Right cardiac atrium (tissue), 5 donors: ENCODE data around the gene HOXB5. TPM values are rescaled to one million over a fixed set of nuclear protein-coding genes. Genes with fewer than 3 reads are reported as not detected.

Experiments
- ATAC-seq, 2 donors: fragments of 200-7000 bp; cut with Tn5 transposase; one replicate each; pipeline versions ENCODE4 v1.8.0 to v1.9.1; 2020; ENCODE audit warnings: moderate library complexity in 2 of 2, mild to moderate bottlenecking in 1 of 2
- DNase-seq, 3 donors: peaks; one replicate each; pipeline ENCODE4 v3.0.0-alpha.2; 2020
- H3K27ac ChIP-seq: one replicate; pipeline ENCODE4 v1.5.1; 2013; ENCODE audit warnings: mild to moderate bottlenecking, low read length, control low read depth, moderate library complexity
- H3K27me3 ChIP-seq: one replicate; pipeline ENCODE4 v1.6.1; 2013; ENCODE audit not compliant: control insufficient read depth, insufficient read depth
- H3K4me1 ChIP-seq: one replicate; pipeline ENCODE4 v1.6.1; 2013; ENCODE audit warnings: low read length; ENCODE audit not compliant: control insufficient read depth, insufficient read depth
- H3K4me3 ChIP-seq: one replicate; pipeline ENCODE4 v1.5.1; 2013; ENCODE audit warnings: low read length, control low read depth
- H3K9me3 ChIP-seq: one replicate; pipeline ENCODE4 v1.6.1; 2013; ENCODE audit warnings: low read length; ENCODE audit not compliant: control insufficient read depth
- WGBS: extraction: QIAGEN DNeasy Blood & Tissue Kit; methylation state at CpG from one replicate; pipeline ENCODE4 v1.1.7; 2013; 5-methylcytosine and 5-hydroxymethylcytosine counted together
- intact Hi-C, 4 donors: fragments of 100-400 bp; cut with DNase I; formaldehyde crosslinking; loops; one replicate each; pipeline versions ENCODE4 v1.11.0 to v1.14.0; 2022 to 2023
- polyA plus RNA-seq: library from polyadenylated mRNA; stranded (reverse); fragments of 200-250 nt; gene quantifications from one replicate; pipeline ENCODE4 v1.2.3, GENCODE V29; 2013
- total RNA-seq, 4 donors: library from RNA; stranded (reverse); fragmentation: NEBNext Ultra II Directional; extraction: Animal tissue kit (Norgen Biotek cat#: 25700); gene quantifications; one replicate each; pipeline ENCODE4 v1.2.1, GENCODE V29; 2021
- donor health status: healthy with polysubstance abuse.
- donor health status: DM: no; HTN: yes; CAD: no.
- donor health status: DM: no; HTN: no; CAD: no.
- donor health status: DM: no; HTN: yes; CAD: no; lungs with severe emphysema.
- donor health status: DM: yes; HTN: yes; CAD: no.

The HOXB5 gene
- total and polyA plus RNA-seq, 5 donors, result 0.12 to 0.37 (median 0.14) TPM; not detected in 1

- DNase-seq, result no peak
- WGBS, result 60% methylated on average over 14 of the region's 14 CpGs
- Histone ChIP-seq H3K4me3 (no peak overlapping the region), H3K27ac (no peak overlapping the region), H3K27me3 (no peaks in the 10 kb centered on the region), H3K4me1 (peaks cover 1% of the 10 kb centered on the region), H3K9me3 (no peaks in the 10 kb centered on the region)
- intact Hi-C loops, result no loop called here
- no peak for ATAC-seq
These were observed 33.5 kb downstream of the HOXB5 start for GRCh38 chr17:48559840-48560817.

- intact Hi-C loops, result no loop called here
- WGBS, result 66% methylated on average over 16 of the region's 16 CpGs
- no peak overlapping the region for H3K4me3 ChIP-seq
These were observed 34.3 kb downstream of the HOXB5 start for GRCh38 chr17:48559122-48559839.

GRCh38 chr17:48558831-48559121 is 34.8 kb downstream of the HOXB5 start:
- intact Hi-C loops, result no loop called here
- H3K4me3 ChIP-seq, result no peak overlapping the region
- ATAC-seq (no peak), DNase-seq (no peak)
- H3K4me1 ChIP-seq, result peaks cover 1% of the 10 kb centered on the region
- H3K27ac ChIP-seq, result no peak overlapping the region
- H3K27me3 ChIP-seq, result no peaks in the 10 kb centered on the region
- no peaks in the 10 kb centered on the region for H3K9me3 ChIP-seq
- 63% methylated on average over 2 of the region's 2 CpGs for WGBS

More at GRCh38 chr17:48559122-48559839, 34.3 kb downstream of the HOXB5 start:
- DNase-seq (no peak), ATAC-seq (no peak)
- Histone ChIP-seq H3K4me1 (peaks cover 1% of the 10 kb centered on the region), H3K27ac (no peak overlapping the region), H3K27me3 (no peaks in the 10 kb centered on the region), H3K9me3 (no peaks in the 10 kb centered on the region)

GRCh38 chr17:48558057-48558830 is 35.3 kb downstream of the HOXB5 start:
- intact Hi-C loops, result no loop called here
- 69% methylated on average over 13 of the region's 13 CpGs for WGBS
- Histone ChIP-seq H3K9me3 (no peaks in the 10 kb centered on the region), H3K4me3 (no peak overlapping the region), H3K4me1 (peaks cover 1% of the 10 kb centered on the region), H3K27ac (no peak overlapping the region), H3K27me3 (no peaks in the 10 kb centered on the region)
- ATAC-seq (no peak), DNase-seq (no peak)

- Histone ChIP-seq H3K9me3 (no peaks in the 10 kb centered on the region), H3K4me1 (peaks cover 1% of the 10 kb centered on the region), H3K27me3 (no peaks in the 10 kb centered on the region), H3K27ac (no peak overlapping the region), H3K4me3 (no peak overlapping the region)
- intact Hi-C loops, result no loop called here
- DNase-seq (no peak), ATAC-seq (no peak)
- 50% methylated on average over 7 of the region's 7 CpGs for WGBS
These were observed 36.8 kb downstream of the HOXB5 start for GRCh38 chr17:48556576-48557401.

GRCh38 chr17:48556229-48556575 is 37.4 kb downstream of the HOXB5 start:
- intact Hi-C loops, result no loop called here
- Histone ChIP-seq H3K9me3 (no peaks in the 10 kb centered on the region), H3K4me3 (no peak overlapping the region), H3K27ac (no peak overlapping the region), H3K27me3 (no peaks in the 10 kb centered on the region), H3K4me1 (peaks cover 1% of the 10 kb centered on the region)
- DNase-seq (no peak), ATAC-seq (no peak)
- WGBS, result 63% methylated on average over 5 of the region's 5 CpGs

- peak overlapping the region; percentile 17 for H3K27ac ChIP-seq
- intact Hi-C loops, result no loop called here
- WGBS, result 25% methylated on average over 36 of the region's 36 CpGs
These were observed 38.0 kb downstream of the HOXB5 start for GRCh38 chr17:48555258-48556228.

GRCh38 chr17:48554412-48555257 is 38.9 kb downstream of the HOXB5 start:
- 36% methylated on average over 44 of the region's 44 CpGs for WGBS
- DNase-seq, result no peak
- H3K27me3 ChIP-seq, result no peaks in the 10 kb centered on the region
- H3K4me1 ChIP-seq, result peaks cover 1% of the 10 kb centered on the region
- no peaks in the 10 kb centered on the region for H3K9me3 ChIP-seq
- ATAC-seq, result no peak
- intact Hi-C loops, result no loop called here
- H3K4me3 ChIP-seq, result peak overlapping the region; percentile 67
- H3K27ac ChIP-seq, result peak overlapping the region; percentile 51

More at GRCh38 chr17:48555258-48556228, 38.0 kb downstream of the HOXB5 start:
- Histone ChIP-seq H3K27me3 (no peaks in the 10 kb centered on the region), H3K9me3 (no peaks in the 10 kb centered on the region), H3K4me1 (peaks cover 1% of the 10 kb centered on the region), H3K4me3 (peak overlapping the region; percentile 67)
- DNase-seq (no peak), ATAC-seq (peak; percentile 24 to 44)

- Histone ChIP-seq H3K9me3 (no peaks in the 10 kb centered on the region), H3K4me1 (peaks cover 1% of the 10 kb centered on the region), H3K27ac (no peak overlapping the region), H3K4me3 (no peak overlapping the region), H3K27me3 (no peaks in the 10 kb centered on the region)
- intact Hi-C loops, result no loop called here
- ATAC-seq (no peak), DNase-seq (no peak)
- WGBS, result 65% methylated on average over 1 of the region's 1 CpG
These were observed 39.8 kb downstream of the HOXB5 start for GRCh38 chr17:48553826-48554225.
